Peyer's patch (tissue), 4 donors: ENCODE data around the gene APC. TPM values are rescaled to one million over a fixed set of nuclear protein-coding genes. Genes with fewer than 3 reads are reported as not detected.

ENCODE experiments used
- DNase-seq, 3 donors: peaks; one replicate each; pipeline ENCODE4 v3.0.0-alpha.2; 2017 to 2019
- H3K27ac ChIP-seq, 4 donors: fragments of 200-600 bp; sonication (generic); one replicate each; pipeline ENCODE4 v1.5.1; 2016 to 2019
- H3K27me3 ChIP-seq, 2 donors: fragments of 200-600 bp; sonication (generic); one replicate each; pipeline ENCODE4 v1.5.1; 2019
- H3K36me3 ChIP-seq, 3 donors: fragments of 200-600 bp; sonication (generic); one replicate each; pipeline ENCODE4 v1.5.1; 2016 to 2019
- H3K4me1 ChIP-seq, 4 donors: fragments of 200-600 bp; sonication (generic); one replicate each; pipeline ENCODE4 v1.5.1; 2016 to 2019
- H3K4me3 ChIP-seq, 4 donors: fragments of 200-600 bp; sonication (generic); 1 replicate in 3 of 4; 2 replicates in 1 of 4; pipeline ENCODE4 v1.5.1; 2016 to 2019; ENCODE audit warnings: mild to moderate bottlenecking in 1 of 4
- H3K9me3 ChIP-seq, 4 donors: fragments of 200-600 bp; sonication (generic); one replicate each; pipeline ENCODE4 v1.5.1; 2016 to 2019; ENCODE audit warnings: mild to moderate bottlenecking in 1 of 4
- POLR2A ChIP-seq, 2 donors: fragments of 450-650 bp; IDR thresholded peaks; one replicate each; pipeline ENCODE4 v1.5.1; 2017; ENCODE audit warnings: antibody characterized with exemption in 2 of 2, mild to moderate bottlenecking in 2 of 2, moderate library complexity in 2 of 2
- total RNA-seq, 4 donors: library from RNA; depleted of rRNA; stranded (reverse); fragments of >200 nt; gene quantifications; one replicate each; pipeline ENCODE4 v1.1.0, GENCODE V29; 2016
- TF ChIP-seq, protein P1 (sequence below), 6 experiments: fragments of 450-650 bp in 4 of 6; fragments of 200-600 bp in 2 of 6; sonication (generic) in 1 of 6; IDR thresholded peaks; one replicate each; pipeline ENCODE4 v1.5.1; 2017 to 2019; ENCODE audit warnings: antibody characterized with exemption in 6 of 6, mild to moderate bottlenecking in 3 of 6, moderate library complexity in 1 of 6

Gene APC
- total RNA-seq, 4 donors from 2014 or later, result 71.0 to 148 (median 106) TPM

DNA sequence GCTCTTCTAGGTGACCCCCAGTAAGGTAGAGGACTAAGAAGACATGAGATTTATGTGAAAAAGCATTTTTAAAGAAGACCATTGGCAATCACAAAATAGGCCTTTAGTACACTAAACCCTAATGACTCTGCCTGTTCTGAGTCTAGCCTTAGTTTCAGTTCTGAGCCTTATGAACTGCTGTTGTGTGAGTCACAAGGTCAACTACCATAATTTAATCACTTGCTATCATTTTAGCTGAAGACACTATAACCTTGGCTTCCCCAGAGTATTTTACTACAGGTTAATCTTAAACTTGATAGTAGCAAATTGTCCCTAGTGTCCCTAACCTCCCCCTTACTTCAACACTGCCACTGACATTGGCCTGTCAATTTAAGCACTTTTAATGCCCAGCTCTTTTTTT is 34.4 kb downstream of the APC start:
- Histone ChIP-seq H3K4me3 (no peak overlapping the region), H3K4me1 (peaks cover 0 to 18% (median 0%) of the 10 kb centered on the region in 4 donors), H3K27me3 (no peaks in the 10 kb centered on the region), H3K27ac (peak overlapping the region in 2 of 4 donors; percentile 38 to 40), H3K36me3 (peaks cover 0 to 56% (median 0%) of the 10 kb centered on the region in 3 donors), H3K9me3 (no peaks in the 10 kb centered on the region)
- no peak for DNase-seq
- TF ChIP-seq POLR2A (IDR thresholded peaks at IDR 0.05), result no peak
- TF ChIP-seq, protein P1, sequence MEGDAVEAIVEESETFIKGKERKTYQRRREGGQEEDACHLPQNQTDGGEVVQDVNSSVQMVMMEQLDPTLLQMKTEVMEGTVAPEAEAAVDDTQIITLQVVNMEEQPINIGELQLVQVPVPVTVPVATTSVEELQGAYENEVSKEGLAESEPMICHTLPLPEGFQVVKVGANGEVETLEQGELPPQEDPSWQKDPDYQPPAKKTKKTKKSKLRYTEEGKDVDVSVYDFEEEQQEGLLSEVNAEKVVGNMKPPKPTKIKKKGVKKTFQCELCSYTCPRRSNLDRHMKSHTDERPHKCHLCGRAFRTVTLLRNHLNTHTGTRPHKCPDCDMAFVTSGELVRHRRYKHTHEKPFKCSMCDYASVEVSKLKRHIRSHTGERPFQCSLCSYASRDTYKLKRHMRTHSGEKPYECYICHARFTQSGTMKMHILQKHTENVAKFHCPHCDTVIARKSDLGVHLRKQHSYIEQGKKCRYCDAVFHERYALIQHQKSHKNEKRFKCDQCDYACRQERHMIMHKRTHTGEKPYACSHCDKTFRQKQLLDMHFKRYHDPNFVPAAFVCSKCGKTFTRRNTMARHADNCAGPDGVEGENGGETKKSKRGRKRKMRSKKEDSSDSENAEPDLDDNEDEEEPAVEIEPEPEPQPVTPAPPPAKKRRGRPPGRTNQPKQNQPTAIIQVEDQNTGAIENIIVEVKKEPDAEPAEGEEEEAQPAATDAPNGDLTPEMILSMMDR (IDR thresholded peaks at IDR 0.05), result no peak

DNA sequence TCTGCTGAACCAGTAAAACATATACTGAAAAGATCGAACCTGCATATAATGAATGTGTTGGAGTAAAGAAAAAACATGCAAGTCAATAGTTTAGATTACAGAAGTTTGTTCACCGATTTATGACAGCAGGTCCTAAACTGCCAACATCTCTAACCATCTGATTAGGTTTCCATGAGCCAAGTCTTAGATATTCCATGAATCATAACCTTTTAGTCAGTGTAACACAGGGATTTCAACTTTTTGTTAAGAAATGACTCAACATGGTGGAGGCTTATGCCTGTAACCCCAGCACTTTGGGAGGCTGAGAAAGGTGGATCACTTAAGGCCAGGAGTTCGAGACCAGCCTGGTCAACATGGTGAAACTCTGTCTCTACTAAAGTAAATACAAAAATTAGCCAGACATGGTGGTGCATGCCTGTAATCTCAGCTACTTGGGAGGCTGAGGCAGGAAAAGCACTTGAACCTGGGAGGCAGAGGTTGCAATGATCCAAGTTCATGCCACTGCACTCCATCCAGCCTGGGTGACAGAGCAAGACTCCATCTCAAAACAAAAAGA is 38.7 kb downstream of the APC start:
- Histone ChIP-seq H3K27me3 (no peaks in the 10 kb centered on the region), H3K9me3 (no peaks in the 10 kb centered on the region), H3K36me3 (peaks cover 0 to 54% (median 0%) of the 10 kb centered on the region in 3 donors), H3K4me1 (peaks cover 0 to 13% (median 0%) of the 10 kb centered on the region in 4 donors), H3K27ac (no peak overlapping the region), H3K4me3 (no peak overlapping the region)
- TF ChIP-seq, protein P1 (IDR thresholded peaks at IDR 0.05), result no peak
- TF ChIP-seq POLR2A (IDR thresholded peaks at IDR 0.05), result no peak
- no peak for DNase-seq

DNA sequence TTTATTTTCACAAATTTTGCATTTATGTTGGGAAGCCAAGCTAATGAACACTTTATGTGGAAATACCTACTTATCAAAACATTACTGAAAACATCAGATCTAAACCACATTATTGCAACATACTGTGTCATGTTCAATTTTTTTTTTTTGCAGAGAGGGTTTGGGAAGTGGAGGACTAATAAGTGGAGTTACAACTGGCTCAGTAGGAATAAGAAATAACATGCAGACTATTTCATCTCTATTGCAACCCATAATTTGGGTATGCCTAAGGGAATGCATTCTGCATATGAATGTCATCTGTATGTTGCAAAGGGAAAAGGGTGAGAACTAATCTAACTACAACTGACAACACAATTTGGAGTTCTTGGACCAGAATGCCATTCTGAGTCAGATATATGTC is 41.8 kb downstream of the APC start:
- Histone ChIP-seq H3K27ac (no peak overlapping the region), H3K36me3 (peaks cover 0 to 68% (median 0%) of the 10 kb centered on the region in 3 donors), H3K9me3 (no peaks in the 10 kb centered on the region), H3K4me3 (no peak overlapping the region), H3K27me3 (no peaks in the 10 kb centered on the region), H3K4me1 (no peaks in the 10 kb centered on the region)
- DNase-seq, result no peak
- TF ChIP-seq, protein P1 (IDR thresholded peaks at IDR 0.05), result no peak
- no peak for TF ChIP-seq POLR2A (IDR thresholded peaks at IDR 0.05)

DNA sequence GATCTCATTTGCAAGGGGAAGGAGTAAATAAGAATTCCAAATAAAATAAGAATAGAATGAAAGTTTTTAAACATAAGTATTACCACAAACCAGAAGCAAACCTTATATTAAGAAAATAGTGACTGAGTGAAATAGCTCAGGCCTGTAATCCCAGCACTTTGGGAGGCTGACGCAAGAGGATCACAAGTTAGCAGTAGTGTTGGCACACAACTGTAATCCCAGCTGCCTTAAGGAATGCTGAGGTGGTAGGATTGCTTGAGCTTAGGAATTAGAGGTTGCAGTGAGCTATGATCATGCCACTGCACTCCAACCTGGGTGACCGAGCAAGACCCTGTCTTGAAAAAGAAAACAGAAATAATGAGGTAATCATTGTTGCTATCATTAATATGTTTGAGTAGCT is 47.0 kb downstream of the APC start:
- Histone ChIP-seq H3K4me1 (no peaks in the 10 kb centered on the region), H3K4me3 (no peak overlapping the region), H3K27me3 (no peaks in the 10 kb centered on the region), H3K9me3 (no peaks in the 10 kb centered on the region), H3K36me3 (peaks cover 0 to 41% (median 0%) of the 10 kb centered on the region in 3 donors), H3K27ac (no peak overlapping the region)
- no peak for DNase-seq
- TF ChIP-seq, protein P1 (IDR thresholded peaks at IDR 0.05), result no peak

DNA sequence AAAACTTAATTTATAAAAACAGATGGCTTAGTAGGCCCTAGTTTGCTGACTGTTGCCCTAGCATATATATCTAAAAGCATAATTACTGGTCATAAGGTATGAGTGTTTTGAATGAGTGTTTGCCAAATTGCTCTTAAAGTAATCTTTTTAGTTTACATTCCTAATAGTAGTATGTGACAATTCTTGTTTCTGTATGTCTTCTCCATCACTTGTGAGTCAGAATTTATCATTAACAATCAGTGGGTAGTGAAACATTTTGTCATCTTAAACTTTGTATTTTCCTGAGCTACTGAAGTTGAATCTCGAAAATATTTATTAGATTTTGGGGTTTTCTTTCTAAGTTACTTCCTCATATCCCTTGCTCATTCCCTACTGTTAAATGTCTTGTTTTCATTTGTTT is 49.6 kb downstream of the APC start:
- Histone ChIP-seq H3K4me3 (no peak overlapping the region), H3K36me3 (peaks cover 0 to 38% (median 0%) of the 10 kb centered on the region in 3 donors), H3K27ac (no peak overlapping the region), H3K4me1 (no peaks in the 10 kb centered on the region), H3K9me3 (no peaks in the 10 kb centered on the region), H3K27me3 (no peaks in the 10 kb centered on the region)
- DNase-seq, result no peak
- TF ChIP-seq, protein P1 (IDR thresholded peaks at IDR 0.05), result no peak
- no peak for TF ChIP-seq POLR2A (IDR thresholded peaks at IDR 0.05)

DNA sequence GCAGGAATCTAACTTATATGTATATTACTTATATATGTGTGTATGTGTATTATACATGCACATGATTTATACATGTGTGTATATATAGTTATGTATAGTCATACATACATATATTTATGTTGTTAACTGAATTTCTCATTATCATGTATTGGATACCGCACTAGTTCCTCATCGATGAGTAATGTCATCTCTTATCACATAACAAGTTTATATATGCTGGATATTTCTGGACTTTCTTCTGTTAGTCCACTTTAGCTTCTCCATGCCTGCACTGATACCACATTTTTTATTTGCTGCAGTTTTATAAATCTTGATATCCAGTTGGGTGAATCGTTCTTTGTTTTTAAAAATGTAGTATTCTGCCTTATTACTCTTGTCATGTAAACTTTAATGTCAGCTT is 50.2 kb downstream of the APC start:
- no peak for DNase-seq
- Histone ChIP-seq H3K36me3 (peaks cover 0 to 40% (median 0%) of the 10 kb centered on the region in 3 donors), H3K27ac (no peak overlapping the region), H3K9me3 (no peaks in the 10 kb centered on the region), H3K27me3 (no peaks in the 10 kb centered on the region), H3K4me1 (no peaks in the 10 kb centered on the region), H3K4me3 (no peak overlapping the region)
- no peak for TF ChIP-seq POLR2A (IDR thresholded peaks at IDR 0.05)
- TF ChIP-seq, protein P1 (IDR thresholded peaks at IDR 0.05), result no peak
